Endothelial cell (in vitro differentiated cells): ENCODE measurements around the gene FGF1. TPM values are rescaled to one million over a fixed set of nuclear protein-coding genes. Genes with fewer than 3 reads are reported as not detected.

Source experiments
- DNase-seq: peaks from one replicate; pipeline ENCODE4 v3.0.0; 2021; ENCODE audit warnings: low spot score
- H3K27ac Mint-ChIP-seq: one replicate; pipeline ENCODE4 v1.8.0; 2021; ENCODE audit warnings: mixed read lengths, inconsistent platforms; ENCODE audit not compliant: unreplicated experiment
- H3K27me3 Mint-ChIP-seq: one replicate; pipeline ENCODE4 v1.8.0; 2021; ENCODE audit warnings: mild to moderate bottlenecking, moderate library complexity, mixed read lengths, inconsistent platforms; ENCODE audit not compliant: unreplicated experiment
- H3K36me3 Mint-ChIP-seq: one replicate; pipeline ENCODE4 v1.8.0; 2021; ENCODE audit warnings: mild to moderate bottlenecking, low read depth, mixed read lengths, inconsistent platforms; ENCODE audit not compliant: unreplicated experiment
- H3K4me1 Mint-ChIP-seq: one replicate; pipeline ENCODE4 v1.8.0; 2021; ENCODE audit warnings: mild to moderate bottlenecking, mixed read lengths, inconsistent platforms; ENCODE audit not compliant: unreplicated experiment
- H3K4me3 Mint-ChIP-seq: one replicate; pipeline ENCODE4 v1.8.0; 2021; ENCODE audit warnings: mild to moderate bottlenecking, mixed read lengths, inconsistent platforms; ENCODE audit not compliant: unreplicated experiment
- H3K9me3 Mint-ChIP-seq: one replicate; pipeline ENCODE4 v1.8.0; 2021; ENCODE audit warnings: mixed read lengths, inconsistent platforms; ENCODE audit not compliant: unreplicated experiment
- total RNA-seq: library from RNA; stranded (reverse); fragmentation: NEBNext Ultra II Directional; extraction: Animal tissue kit (Norgen Biotek cat#: 25700); gene quantifications from one replicate; pipeline ENCODE4 v1.2.1, GENCODE V29; 2021; ENCODE audit not compliant: unreplicated experiment
- TF ChIP-seq, protein P1 (sequence below): fragments of 200-600 bp; sonication (generic); IDR thresholded peaks from one replicate; pipeline ENCODE4 v1.5.0; 2021; ENCODE audit warnings: antibody characterized with exemption; ENCODE audit not compliant: unreplicated experiment

FGF1 gene
- total RNA-seq, 1 donor from 2014 or later, result 0.13 TPM

GRCh38 chr5:142684508-142685041 lies 1.3 kb downstream of the FGF1 start:
- no peak for DNase-seq
- H3K4me1 Mint-ChIP-seq, result peaks cover 8% of the 10 kb centered on the region
- H3K27me3 Mint-ChIP-seq, result peaks cover under 1% of the 10 kb centered on the region
- H3K36me3 Mint-ChIP-seq, result no peaks in the 10 kb centered on the region
- no peak overlapping the region for H3K4me3 Mint-ChIP-seq
- TF ChIP-seq, protein P1, sequence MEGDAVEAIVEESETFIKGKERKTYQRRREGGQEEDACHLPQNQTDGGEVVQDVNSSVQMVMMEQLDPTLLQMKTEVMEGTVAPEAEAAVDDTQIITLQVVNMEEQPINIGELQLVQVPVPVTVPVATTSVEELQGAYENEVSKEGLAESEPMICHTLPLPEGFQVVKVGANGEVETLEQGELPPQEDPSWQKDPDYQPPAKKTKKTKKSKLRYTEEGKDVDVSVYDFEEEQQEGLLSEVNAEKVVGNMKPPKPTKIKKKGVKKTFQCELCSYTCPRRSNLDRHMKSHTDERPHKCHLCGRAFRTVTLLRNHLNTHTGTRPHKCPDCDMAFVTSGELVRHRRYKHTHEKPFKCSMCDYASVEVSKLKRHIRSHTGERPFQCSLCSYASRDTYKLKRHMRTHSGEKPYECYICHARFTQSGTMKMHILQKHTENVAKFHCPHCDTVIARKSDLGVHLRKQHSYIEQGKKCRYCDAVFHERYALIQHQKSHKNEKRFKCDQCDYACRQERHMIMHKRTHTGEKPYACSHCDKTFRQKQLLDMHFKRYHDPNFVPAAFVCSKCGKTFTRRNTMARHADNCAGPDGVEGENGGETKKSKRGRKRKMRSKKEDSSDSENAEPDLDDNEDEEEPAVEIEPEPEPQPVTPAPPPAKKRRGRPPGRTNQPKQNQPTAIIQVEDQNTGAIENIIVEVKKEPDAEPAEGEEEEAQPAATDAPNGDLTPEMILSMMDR, result no peak
- no peaks in the 10 kb centered on the region for H3K9me3 Mint-ChIP-seq
- H3K27ac Mint-ChIP-seq, result no peak overlapping the region

DNA sequence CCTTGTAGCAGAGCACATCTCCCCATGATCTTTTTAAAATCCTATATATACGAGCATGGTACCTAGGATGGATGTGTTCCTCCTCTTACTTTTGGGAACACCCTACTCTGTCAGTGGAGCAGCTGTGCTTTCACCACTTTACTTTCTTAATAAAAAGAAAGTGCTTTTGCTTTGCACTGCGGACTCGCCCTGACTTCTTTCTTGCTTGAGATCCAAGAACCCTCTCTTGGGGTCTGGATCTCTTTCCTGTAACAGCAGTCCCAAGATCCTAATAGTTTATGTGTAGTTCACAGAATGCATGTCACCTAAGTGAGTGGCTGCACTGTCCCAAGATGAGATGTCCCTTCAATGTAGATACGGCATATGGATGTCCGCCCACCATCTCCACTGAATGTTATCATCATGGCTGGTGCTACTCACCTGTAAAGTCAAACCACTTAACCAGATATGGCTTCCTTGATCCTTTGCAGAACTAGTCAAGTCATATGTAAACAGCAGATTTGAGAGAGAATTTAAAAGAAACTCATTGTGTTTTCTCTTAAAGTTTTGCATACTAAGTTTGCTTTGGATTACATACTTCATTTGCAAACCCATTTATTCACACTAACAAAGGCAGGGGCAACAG lies 1.9 kb downstream of the FGF1 start:
- peaks cover 1% of the 10 kb centered on the region for H3K27me3 Mint-ChIP-seq
- H3K4me3 Mint-ChIP-seq, result no peak overlapping the region
- H3K36me3 Mint-ChIP-seq, result no peaks in the 10 kb centered on the region
- H3K4me1 Mint-ChIP-seq, result peaks cover 8% of the 10 kb centered on the region
- TF ChIP-seq, protein P1, result no peak
- no peaks in the 10 kb centered on the region for H3K9me3 Mint-ChIP-seq
- H3K27ac Mint-ChIP-seq, result no peak overlapping the region
- DNase-seq, result no peak

DNA sequence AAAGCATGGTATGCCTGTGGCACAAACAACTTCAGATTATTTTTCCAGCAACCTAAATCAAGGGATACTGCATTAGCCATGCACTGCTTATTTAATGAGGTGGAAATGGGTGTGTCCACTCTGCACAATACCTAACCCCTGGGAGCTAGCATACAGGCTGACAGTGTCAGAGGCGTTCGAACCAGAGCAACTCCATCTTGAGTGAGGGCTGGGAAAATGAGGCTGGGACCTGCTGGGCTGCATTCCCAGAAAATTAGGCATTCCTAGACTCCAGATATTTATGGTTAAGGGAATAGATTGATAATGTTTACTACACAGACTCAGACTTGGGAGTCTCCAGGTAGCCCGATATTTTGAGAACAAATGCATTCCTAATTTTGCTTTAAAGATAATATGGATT lies 2.8 kb downstream of the FGF1 start:
- Mint-ChIP-seq H3K36me3 (no peaks in the 10 kb centered on the region), H3K4me1 (peaks cover 8% of the 10 kb centered on the region), H3K27ac (no peak overlapping the region), H3K9me3 (no peaks in the 10 kb centered on the region), H3K4me3 (no peak overlapping the region), H3K27me3 (peaks cover 3% of the 10 kb centered on the region)
- TF ChIP-seq, protein P1, result no peak
- DNase-seq, result no peak

GRCh38 chr5:142680605-142681259 lies 5.2 kb downstream of the FGF1 start:
- H3K36me3 Mint-ChIP-seq, result no peaks in the 10 kb centered on the region
- H3K27ac Mint-ChIP-seq, result no peak overlapping the region
- TF ChIP-seq, protein P1, result no peak

GRCh38 chr5:142679744-142680143 lies 6.1 kb downstream of the FGF1 start:
- peaks cover 5% of the 10 kb centered on the region for H3K27me3 Mint-ChIP-seq
- H3K9me3 Mint-ChIP-seq, result no peaks in the 10 kb centered on the region
- no peak overlapping the region for H3K27ac Mint-ChIP-seq
- TF ChIP-seq, protein P1, result no peak
- H3K4me3 Mint-ChIP-seq, result no peak overlapping the region
- H3K4me1 Mint-ChIP-seq, result no peaks in the 10 kb centered on the region
- H3K36me3 Mint-ChIP-seq, result no peaks in the 10 kb centered on the region
- no peak for DNase-seq

More at GRCh38 chr5:142680605-142681259, 5.2 kb downstream of the FGF1 start:
- Mint-ChIP-seq H3K27me3 (peaks cover 5% of the 10 kb centered on the region), H3K4me1 (no peaks in the 10 kb centered on the region), H3K4me3 (no peak overlapping the region), H3K9me3 (no peaks in the 10 kb centered on the region)
- no peak for DNase-seq
